Epithelial cell of prostate (primary cell): ENCODE data around the gene ZNF618.

ENCODE experiments used
- DNase-seq: peaks from one replicate; pipeline ENCODE4 v3.0.0-alpha.2; 2011; ENCODE audit warnings: low read depth, low spot score
- H3K27ac ChIP-seq: fragments of 450-650 bp; 2 replicates; pipeline ENCODE4 v1.5.1; 2017; ENCODE audit warnings: mild to moderate bottlenecking

ZNF618 gene

DNA sequence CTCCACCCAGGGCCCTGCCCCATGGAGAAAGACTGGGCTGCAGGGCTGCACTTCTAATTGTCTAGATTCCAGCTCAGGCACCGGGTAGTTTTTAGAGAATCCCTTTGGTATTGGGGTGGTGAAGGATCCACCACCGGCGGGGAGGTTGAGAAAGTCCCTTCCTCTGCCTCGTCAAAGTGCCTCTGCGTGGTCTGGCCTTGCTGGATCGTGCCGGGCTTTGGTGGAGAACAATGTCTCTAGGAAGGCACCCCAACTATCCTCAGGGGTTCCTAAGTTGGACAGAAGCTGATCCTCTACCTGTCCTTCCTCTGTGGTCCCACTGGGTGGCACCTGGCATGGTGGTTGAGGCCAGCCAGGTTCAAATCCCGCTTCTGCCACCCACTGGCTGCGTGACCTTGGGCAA is 209.3 kb downstream of the ZNF618 start:
- H3K27ac ChIP-seq: no peak overlapping the region
- DNase-seq: no peak

DNA sequence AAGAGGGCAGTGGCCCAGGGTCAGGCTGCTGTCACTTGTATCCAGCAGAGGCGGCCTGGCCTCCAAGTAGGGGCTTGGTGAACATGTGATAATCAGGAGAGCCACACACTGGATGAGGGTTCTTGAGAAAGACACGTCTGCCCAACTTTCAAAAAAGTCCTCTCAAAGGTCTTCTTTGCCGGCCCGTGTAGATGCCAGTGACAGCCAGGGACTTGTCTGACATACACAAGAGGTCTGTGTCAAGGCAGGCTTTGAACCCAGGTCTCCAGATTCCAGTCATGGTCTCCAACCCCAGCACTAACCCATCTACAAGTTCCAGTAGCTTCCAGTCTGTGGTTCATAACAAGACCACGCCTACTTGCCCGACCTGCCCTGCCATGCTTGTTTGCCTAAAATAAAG is 209.9 kb downstream of the ZNF618 start:
- H3K27ac ChIP-seq: no peak overlapping the region
- DNase-seq: no peak

DNA sequence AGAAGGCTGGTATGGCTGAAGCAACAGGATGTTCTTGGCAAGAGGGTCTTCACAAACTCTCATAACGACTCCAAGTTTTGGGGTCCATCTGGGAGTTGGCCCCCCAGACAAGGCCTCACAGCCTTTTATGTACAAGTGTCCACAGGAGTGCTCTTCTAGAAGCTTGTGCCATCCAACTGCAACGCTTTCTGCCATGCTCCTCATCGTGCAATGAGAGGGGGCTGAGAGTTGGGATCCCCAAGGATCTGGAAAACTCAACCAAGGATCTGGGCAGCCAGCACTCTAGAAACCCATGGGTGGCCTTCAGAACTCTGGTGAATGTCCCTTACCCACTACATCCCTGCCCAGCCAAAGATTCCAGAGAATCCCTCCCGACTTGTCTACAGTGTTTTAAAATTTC is 210.5 kb downstream of the ZNF618 start:
- no peak overlapping the region for H3K27ac ChIP-seq
- no peak for DNase-seq

DNA sequence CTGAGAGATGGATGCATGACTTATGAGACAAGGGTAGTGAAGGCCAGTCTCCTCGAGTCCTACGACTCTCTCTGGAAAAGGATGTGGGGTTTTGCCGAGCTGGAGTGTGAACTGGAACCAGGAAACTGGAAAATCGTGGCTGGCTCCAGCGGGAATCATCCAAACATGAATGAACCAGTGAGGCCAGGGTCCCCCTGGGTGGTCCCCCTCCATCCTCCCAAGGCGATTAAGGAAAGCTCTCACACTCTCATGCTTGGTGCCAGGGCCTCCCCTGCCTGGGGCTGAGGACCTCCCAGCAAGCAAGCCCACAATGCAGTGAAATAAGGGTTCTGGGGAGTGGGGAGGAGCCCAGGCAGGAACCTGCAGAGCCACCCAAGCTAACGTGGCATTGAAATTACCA is 211.6 kb downstream of the ZNF618 start:
- no peak for DNase-seq
- H3K27ac ChIP-seq: no peak overlapping the region

DNA sequence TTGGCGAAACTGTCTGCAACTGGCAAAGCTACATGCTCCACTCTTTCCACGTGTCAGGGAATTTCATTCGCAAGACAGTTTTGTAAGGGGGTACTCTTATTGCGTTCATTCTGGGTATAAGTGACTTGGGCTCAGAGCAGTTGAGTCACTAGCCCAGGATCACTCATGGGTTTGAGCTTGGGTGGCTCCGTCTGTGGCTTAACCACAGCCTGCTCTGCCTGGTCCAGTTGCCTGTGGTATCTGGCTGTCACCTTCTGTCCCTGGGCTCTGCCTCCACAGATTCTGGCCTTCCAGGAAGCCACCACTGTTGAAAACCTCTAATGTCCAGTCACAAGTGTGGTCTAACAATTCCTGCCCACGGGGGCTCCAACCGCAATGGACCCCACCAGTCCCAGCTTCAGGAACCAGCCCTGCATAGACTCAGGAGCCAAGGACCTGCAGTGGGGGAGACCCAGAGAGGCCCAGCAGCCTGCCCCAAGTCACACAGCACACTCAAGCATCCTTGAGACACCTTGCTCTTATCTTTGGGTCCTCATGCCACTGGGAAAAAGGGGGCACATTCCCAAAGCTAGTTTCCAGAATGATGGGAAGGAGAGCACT is 212.6 kb downstream of the ZNF618 start:
- no peak for DNase-seq
- no peak overlapping the region for H3K27ac ChIP-seq

DNA sequence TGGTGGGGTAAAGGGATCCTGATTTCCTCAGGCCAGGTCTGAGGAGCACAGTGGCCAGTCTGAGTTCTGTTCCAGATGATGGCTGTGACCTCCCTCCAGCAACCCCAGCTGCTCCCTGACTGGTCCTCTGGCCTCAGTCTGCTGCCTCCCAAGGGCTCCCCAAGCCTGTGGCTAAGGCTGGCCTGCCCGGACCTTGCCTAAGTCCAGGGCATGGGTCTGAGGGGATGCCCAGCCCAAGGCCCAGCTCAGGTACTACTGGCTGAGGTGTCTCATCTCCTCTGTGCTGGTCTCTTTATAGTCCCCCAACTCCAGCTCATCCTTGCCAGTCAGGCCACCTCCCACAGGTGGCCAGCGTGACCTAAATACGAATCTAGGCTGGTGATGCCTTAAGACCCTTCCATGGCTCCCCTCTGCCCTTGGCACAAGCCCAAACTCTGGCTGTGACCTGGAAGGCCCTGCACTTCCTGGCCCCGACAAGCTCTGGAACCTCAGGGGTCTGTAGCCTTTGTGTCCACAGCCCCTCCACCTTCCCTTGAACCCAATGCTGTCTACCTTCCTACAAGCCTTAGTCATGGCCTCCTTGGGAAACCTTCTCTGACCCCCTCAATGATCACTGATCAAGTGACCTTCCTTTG is 213.2 kb downstream of the ZNF618 start:
- no peak for DNase-seq
- H3K27ac ChIP-seq: no peak overlapping the region

DNA sequence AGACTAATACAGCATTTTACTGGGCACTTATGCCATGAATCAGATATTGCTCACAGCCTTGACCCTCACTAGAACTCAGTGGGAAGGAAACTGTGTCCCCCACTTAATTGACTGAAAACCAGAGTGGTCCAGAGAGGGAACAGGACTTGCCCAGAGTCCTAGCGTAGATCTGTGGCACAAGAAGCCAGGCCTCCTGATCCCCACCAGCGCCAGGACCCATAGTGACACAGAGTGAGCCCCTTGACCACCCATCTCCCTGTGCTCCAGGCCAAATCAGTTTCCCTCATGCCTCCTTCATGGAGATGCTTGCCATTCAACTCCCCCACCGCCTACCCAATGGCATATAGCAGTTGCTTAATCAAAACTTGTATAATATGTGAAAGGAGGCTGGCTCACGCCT is 214.7 kb downstream of the ZNF618 start:
- DNase-seq: no peak
- H3K27ac ChIP-seq: no peak overlapping the region

DNA sequence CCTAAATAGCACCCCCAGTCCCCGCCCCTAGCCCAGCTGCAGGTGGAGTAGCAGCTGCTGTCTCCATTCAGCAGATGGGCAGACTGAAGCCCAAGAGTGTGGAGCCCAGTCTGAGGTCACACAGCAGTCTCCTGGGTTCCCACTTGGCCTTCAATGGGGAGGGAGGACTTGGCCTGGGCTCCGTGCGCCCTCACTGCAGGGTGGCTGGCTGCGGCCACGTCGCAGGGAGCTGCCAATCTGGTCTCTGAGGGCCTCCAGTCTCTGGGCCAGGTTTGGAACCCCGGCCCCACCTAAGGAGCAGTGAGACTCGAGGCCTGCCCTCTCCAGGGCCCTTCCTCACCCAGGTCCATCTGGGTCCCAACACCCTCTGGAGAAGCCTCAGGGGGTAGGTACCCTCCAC is 215.6 kb downstream of the ZNF618 start:
- no peak overlapping the region for H3K27ac ChIP-seq
- no peak for DNase-seq

DNA sequence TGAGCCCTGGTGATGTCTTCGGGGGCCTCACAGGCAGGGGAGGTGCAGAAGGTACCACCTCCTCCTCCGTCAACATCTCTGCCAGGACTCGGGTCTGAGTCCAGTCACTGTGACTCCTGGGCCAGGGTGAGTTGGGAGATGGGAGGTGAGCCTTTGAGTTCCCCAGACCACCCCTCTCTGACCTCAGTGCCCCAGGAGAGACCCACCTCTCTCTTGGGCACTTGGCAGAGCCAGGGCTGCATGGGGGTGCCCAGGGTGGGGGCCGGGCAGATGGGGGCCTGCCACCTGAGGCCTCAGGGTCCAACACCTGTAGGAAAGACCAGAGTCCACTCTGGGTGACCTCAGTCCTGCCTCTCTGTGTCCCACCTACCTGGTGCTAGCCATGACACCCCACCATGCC is 216.2 kb downstream of the ZNF618 start:
- H3K27ac ChIP-seq: no peak overlapping the region

DNA sequence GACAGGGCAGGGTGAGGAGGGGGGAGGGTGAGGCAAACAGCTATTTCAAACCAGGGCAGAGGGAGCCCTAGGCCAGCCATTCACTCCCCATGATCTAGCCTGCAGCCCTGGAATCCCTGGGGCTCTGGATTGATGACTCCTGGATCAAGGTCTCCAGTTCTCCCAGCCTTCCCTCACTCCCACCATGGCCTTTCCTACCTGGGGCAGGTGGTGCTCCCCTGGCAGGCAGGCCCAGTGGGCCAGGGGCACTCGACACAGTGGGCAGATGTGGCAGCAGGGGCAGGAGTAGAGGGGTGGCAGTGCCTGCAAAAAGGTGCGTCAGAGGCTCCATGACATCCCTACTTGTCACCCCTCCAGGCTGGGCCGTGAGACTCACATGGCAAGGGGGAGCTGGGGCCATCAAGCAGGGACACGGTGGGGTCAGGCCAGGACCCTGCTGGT is 216.9 kb downstream of the ZNF618 start:
- no peak overlapping the region for H3K27ac ChIP-seq
- DNase-seq: no peak

More for the DNA sequence above, 216.2 kb downstream of the ZNF618 start:
- DNase-seq: no peak

DNA sequence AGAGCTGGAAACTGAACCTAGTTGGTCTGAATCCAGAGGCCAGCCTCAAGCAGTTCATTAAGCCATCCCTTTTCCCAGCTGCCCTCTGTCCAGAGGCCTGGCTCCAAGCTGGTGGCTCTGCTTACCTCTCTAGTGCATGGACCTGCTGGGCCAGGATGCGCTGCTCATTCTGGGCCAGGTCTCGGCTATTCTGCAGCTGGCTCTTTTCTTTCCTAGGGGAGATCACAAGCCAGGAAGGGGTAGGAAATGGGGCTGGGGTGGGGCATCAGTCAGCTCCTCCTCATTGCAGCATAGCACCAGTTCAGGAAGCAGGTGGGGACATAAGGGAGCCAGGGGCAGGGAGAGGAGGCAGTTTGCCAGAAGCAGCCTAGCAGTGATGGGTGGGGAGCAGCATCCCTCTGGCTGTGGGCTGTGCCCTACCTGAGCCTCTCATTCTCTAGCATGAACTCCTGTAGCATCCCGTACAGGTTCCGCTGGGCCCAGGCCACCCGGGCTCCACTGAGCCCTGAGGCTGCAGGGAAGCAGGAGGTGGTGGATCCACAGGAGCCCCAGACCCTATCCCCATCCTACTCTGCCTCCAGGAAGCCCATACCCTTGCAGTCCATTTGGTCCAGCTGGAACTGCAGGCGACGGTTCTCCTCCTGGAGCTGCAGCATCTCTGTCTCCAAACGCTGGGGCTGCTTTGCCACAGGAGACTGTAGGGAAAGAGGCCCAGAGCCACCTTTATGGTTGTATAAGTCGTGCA is 217.8 kb downstream of the ZNF618 start:
- no peak overlapping the region for H3K27ac ChIP-seq
- DNase-seq: no peak

DNA sequence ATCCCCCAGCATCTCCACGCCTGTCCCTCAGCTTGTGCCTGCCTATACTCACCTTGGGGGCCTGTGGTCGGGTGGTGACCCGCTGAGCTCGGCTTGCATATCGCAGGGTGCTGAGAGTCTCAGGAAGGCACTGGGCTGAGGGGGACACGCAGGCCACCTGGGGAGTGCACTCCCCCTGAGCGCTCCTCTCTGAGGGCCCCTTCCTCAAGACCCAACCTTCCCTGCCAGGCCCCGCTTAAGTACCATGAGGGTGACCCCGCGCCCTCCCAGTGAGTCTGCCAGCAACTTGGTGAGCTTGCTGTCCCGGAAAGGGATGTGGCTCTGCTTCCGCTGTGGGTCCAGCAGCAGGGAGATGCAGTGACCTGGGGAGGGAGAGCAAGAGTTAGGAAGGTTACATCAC is 218.9 kb downstream of the ZNF618 start:
- DNase-seq: no peak
- H3K27ac ChIP-seq: no peak overlapping the region

DNA sequence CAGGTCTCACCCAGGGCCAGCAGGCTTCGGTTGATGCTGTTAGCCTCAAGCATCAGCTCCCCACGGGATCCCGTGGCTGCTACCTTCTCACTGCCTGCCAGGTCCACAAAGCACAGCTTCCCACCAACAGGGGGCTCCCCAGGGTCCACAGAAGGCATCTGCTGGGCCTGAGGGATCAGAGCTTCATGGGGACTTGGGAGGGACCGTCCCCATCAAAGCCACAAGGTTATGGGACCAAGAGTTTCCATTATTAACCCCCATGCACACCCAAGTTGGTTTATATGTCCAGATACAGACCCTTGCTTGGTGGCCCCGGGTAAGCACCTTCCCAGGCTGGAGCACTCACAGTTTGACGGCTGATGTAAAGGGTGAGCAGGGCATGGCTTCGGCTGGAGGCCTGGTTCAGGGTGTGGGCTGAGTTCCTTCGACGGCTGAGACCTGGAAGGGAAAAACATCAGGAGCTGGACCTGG is 220.0 kb downstream of the ZNF618 start:
- DNase-seq: no peak
- H3K27ac ChIP-seq: no peak overlapping the region

DNA sequence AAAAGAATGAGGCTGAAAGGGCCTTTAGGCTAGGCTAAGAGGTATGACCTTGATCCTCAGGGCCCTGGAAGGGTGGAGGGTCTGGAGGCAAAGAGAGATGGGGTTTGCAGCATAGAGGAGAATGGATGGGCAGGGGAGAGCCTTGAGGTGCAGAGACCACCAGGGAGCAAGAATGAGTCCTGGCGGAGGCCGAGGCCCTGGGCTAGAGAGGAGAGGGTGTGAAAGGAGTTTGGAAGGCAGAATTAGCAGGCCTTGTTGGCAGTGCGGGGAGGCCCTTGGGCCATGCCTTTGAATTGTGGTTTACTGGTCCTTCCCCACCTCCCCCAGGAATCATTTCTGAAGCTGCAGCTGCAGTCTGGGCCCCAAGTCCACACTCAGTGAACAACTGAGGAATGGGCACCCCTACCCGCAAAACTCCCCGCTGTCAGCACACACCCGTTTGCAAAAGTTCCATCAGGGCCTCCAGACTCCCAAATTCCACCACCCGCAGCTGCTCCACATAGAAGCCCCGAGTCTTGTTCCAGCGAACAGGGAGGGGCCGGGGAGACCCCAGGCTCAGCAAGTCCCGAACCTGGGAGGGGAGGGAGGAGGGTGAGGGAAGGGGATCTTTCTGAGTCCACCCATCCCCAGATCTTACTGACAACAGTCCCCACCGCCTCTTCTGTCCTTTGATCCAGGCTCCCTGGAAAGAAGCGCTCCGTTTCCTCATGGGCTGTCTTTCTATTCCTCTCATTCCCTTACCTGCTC is 220.9 kb downstream of the ZNF618 start:
- DNase-seq: no peak
- H3K27ac ChIP-seq: no peak overlapping the region

DNA sequence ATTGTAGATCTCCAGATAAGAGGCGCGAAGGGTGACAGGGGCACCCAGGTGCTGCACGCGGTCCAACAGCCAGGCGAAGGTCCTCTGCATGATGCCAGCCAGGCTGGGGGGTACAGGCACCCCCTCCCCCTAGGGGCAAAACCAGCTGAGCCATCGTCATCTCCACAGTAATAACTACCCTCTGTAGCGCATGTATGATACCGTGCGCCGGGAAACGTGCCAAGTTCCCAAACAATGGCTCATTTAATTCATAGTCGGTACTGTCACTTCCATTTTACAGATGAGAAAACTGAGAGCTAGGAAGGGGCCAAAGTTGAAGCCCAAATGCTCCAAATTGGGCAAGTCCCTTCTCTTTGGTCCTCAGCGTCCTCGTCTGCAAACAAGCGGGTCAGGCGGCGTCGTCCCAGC is 221.5 kb downstream of the ZNF618 start:
- DNase-seq: no peak
- no peak overlapping the region for H3K27ac ChIP-seq

DNA sequence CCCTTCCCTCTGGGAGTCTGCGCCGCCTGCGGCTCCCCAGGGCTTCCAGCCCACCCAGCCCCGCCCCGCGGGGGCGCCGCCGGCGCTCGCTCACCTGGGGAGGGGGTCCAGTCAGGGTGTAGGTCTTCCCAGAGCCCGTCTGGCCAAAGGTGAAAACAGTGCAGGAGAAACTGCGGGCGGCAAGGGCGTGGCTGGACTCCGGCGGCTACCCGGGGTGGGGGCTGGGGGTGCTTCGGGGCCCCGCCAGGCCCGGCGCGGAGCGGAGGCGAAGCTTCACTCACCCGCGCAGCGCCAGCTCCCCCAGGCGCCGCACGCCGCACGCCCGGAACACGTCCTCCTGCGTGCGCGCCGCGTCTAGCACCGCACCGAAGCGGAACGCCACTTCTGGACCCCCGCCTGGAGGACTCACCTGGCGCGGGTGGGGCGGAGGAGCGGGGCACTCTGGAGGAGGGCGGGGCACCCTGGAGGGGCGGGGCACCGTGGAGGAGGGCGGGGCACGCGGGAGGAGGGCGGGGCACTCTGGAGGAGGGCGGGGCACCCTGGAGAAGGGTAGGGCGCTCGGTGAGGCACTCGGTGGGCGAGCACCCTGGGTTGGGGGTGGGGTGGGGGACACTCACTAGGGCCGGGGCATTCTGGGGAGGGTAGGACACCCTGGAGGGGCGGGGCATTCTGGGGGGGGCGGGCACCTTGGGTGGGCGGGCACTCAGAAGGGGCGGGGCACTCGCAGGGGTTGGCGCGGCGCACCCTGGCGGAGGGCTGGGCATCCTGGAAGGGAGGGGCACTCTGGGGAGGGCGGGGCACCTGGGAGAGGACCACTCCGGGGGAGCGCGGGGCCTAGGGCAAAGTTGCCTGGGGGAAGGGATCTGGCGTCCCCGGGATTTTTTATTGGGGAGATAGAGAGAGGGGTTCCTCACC is 222.2 kb downstream of the ZNF618 start:
- no peak overlapping the region for H3K27ac ChIP-seq
- no peak for DNase-seq

DNA sequence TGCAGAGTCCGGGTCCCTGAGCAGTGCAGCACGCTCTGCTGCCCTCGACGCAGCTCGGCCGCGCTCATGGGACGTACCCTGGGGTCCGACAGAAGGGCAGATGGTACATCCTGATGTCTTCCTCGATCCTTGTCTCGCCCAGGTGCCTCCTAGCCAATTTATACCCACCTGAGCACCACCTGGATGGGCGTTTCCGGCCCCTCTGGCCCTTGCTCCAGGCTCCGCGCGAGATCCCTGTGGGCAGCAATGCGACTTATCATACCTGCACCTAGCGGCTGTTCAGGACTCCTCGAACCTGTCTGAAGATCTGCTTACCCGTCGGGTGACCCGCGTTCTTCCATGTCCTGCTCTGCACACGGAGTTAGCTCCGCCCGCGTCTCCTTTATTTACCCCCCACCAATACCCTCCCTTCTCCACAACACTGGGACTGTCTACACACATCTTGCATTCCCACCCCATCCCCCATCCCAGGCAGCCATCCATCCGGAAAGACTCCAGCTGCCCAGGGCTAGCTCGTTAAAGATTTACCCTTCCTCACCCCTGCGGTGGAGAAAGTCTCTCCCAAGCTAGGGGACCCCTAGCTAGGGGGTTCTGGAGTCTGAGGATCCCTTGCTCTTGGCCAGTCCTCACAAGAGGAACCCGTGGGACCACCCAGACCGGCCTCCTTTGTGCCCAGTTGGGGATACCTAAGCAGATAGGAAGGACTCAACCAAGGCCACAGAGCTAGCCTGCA is 223.0 kb downstream of the ZNF618 start, which contains the start of gene KIF12:
Gene KIF12 (minus strand): TSS at position 357 of the 733 bp plus-strand sequence. CDS start 16 bp downstream, at position 341.
- no peak within 1 kb of the TSS for H3K27ac ChIP-seq
- DNase-seq: no peak

DNA sequence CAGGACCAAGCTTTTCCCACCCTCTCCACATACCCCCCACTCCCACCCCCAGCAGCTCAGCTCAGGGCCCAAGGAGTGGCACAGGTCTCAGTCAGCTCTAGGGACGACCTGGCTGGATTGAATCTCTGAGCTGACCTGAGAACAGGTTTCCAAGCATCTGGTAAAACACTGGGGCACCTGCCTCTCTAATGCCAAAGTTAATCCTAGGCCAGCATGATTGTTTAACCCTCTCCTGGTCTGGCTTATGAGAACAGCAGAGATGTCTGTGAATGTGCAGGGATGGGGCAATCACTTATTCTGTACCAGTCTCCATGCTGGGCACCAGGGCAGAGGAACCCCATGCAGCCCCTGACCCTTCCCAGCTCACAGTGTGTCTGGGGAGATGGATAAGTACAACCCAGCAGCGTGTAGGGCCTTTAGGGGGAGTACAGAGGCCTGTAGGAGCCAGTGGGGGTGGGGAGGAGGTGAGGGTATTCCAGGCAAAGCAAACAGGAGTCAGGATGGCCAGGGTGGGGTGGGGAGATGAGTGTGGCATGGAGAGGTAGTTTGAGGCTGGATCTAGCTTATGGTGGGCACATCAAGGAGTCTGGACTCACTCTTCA is 223.7 kb downstream of the ZNF618 start:
- no peak for DNase-seq
- H3K27ac ChIP-seq: no peak overlapping the region

DNA sequence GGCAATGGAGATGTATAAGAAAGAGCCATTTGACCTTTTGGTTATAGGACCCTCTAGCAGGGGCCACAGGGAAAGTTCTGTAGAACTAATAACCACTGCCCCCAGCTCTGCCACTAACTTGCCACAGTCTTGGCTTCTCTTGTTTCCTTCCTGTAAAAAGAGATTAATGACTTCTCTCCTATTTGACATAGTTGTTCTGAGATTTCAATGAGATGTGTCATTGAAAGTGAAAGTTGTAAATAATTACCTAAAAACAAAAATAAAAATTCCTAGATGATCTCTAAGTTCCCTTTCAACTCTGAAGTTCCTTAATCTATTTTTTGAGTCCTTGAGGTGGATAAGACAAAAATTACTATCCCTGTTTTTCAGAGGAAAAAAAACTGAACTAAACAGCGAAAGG is 224.4 kb downstream of the ZNF618 start:
- no peak for DNase-seq
- no peak overlapping the region for H3K27ac ChIP-seq
